Activated CD4-positive, alpha-beta T cell treated with anti-CD3 and anti-CD28 coated beads, Interleukin-2, amount 10 ng/mL, durations not matched to agents 24 days and 14 days (primary cell): Measurements from ENCODE around the gene VPS16. TPM values are rescaled to one million over a fixed set of nuclear protein-coding genes. Genes with fewer than 3 reads are reported as not detected.

Source experiments
- DNase-seq: peaks from one replicate; pipeline ENCODE4 v3.0.0; 2022
- H3K27ac Mint-ChIP-seq: one replicate; pipeline ENCODE4 v1.8.0; 2022; ENCODE audit warnings: mild to moderate bottlenecking, mixed read lengths
- H3K27me3 Mint-ChIP-seq: one replicate; pipeline ENCODE4 v1.8.0; 2022; ENCODE audit warnings: mixed read lengths
- H3K36me3 Mint-ChIP-seq: one replicate; pipeline ENCODE4 v1.8.0; 2022; ENCODE audit warnings: low read depth, mild to moderate bottlenecking, mixed read lengths
- H3K4me1 Mint-ChIP-seq: one replicate; pipeline ENCODE4 v1.8.0; 2021; ENCODE audit warnings: mixed read lengths
- H3K4me3 Mint-ChIP-seq: one replicate; pipeline ENCODE4 v1.8.0; 2022; ENCODE audit warnings: mild to moderate bottlenecking, moderate library complexity, mixed read lengths
- H3K9me3 Mint-ChIP-seq: one replicate; pipeline ENCODE4 v1.8.0; 2021; ENCODE audit warnings: mixed read lengths
- intact Hi-C: fragments of 100-400 bp; cut with micrococcal nuclease; formaldehyde crosslinking; loops from one replicate; pipeline ENCODE4 v1.15.1; 2023
- total RNA-seq: library from RNA; stranded (reverse); gene quantifications from 2 replicates; pipeline ENCODE4 v1.2.3, GENCODE V29; 2022

VPS16 gene
- total RNA-seq, 1 donor from 2014 or later = 44.3 TPM

DNA sequence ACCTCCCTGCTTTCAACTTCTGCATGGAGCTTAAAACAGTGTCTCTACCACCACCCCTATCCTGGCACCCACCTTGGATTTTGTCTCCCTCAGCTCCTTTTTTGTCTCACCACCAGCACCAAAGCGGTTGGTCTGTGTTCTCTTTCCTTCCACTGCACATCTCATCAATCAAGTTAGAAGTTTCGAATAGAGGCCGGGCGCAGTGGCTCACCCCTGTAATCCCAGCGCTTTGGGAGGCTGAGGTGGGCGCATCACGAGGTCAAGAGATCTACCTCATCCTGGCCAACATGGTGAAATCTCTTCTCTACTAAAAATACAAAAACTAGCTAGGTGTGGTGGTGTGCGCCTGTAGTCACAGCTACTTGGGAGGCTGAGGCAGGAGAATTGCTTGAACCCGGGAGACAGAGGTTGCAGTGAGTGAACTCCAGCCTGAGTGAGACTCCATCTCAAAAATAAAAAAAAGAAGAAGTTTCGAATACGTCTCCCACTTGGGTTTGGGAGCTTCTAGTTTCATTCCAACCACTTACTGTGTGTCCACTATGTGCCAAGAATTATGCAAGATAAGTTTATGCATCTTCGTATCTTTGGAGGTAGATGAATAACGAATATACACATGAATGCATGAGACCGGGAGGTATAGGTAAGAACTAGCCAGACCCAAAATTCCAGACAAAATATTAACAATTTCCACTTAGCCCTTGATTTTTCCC lies 6.0 kb upstream of the VPS16 start:
- Mint-ChIP-seq H3K27me3 (peaks cover 10% of the 10 kb centered on the region), H3K4me1 (peaks cover 13% of the 10 kb centered on the region), H3K27ac (no peak overlapping the region), H3K4me3 (no peak overlapping the region), H3K9me3 (peaks cover 4% of the 10 kb centered on the region), H3K36me3 (peaks cover 32% of the 10 kb centered on the region)
- intact Hi-C loops = no loop called here
- DNase-seq = no peak

- H3K27ac Mint-ChIP-seq = no peak overlapping the region
- H3K36me3 Mint-ChIP-seq = peaks cover 32% of the 10 kb centered on the region
- H3K27me3 Mint-ChIP-seq = peaks cover 6% of the 10 kb centered on the region
- peaks cover 14% of the 10 kb centered on the region for H3K4me1 Mint-ChIP-seq
- intact Hi-C loops = no loop called here
- no peak for DNase-seq
- H3K9me3 Mint-ChIP-seq = peaks cover 4% of the 10 kb centered on the region
- H3K4me3 Mint-ChIP-seq = no peak overlapping the region
Observed at GRCh38 chr20:2835331-2835796, 5.2 kb upstream of the VPS16 start.

DNA sequence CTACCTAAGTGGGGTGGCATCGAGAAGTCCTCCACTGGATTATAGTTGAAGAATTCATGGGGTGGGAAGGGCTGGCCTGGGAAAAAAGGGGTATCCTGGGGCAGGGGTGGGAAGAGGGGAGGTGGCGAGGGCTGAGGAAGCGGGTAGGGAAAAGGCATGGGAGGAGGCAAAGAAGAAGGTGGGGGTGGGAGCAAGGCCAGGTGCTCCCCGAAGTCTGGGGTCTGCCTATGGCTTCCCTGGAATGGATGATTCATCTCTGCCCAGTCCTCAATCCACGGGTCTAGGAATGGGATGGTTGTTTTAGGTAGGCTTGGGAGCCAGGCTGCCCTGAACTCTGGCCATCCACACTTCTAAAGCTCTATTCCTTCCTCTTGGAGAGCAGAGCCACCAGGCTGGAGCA lies 4.5 kb upstream of the VPS16 start:
- H3K4me3 Mint-ChIP-seq = no peak overlapping the region
- H3K4me1 Mint-ChIP-seq = peaks cover 15% of the 10 kb centered on the region
- intact Hi-C loops = no loop called here
- H3K9me3 Mint-ChIP-seq = peaks cover 4% of the 10 kb centered on the region
- no peak overlapping the region for H3K27ac Mint-ChIP-seq
- H3K36me3 Mint-ChIP-seq = peaks cover 32% of the 10 kb centered on the region
- H3K27me3 Mint-ChIP-seq = peaks cover 6% of the 10 kb centered on the region
- no peak for DNase-seq

DNA sequence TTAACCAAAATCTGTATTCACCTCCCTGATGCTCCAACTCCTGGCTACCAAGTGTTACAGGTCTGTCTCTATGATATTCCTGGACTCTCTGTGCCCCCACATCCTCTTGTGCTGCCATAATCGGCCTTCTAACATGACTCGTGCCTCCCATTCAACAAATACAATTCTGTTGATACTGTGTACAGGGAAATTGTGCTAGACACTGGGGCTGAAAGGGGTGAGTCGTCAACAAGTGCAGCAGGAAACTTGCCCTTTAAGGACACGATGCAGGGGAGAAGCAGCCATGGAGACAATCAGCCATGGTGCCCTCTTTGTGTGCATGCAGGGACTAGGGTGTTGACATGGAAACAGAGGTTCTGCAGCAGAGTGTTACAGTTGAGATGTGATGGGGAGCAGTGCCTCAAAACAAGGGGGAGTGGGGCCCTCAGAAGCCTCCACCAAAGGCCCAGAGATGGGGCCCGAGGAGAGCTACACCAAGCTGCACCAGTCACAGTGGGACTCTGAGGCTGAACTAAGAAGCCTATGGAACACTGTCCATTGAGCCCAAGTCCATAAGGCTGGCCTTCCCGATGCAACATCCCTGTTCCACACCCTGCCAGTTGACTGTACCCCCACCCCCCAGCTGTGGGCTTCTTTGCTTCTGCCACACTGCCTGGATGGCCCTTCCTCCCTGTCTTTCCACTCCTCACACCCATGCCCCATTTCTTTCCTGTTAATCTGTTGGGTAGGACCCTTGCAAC lies 3.2 kb upstream of the VPS16 start:
- Mint-ChIP-seq H3K4me3 (no peak overlapping the region), H3K9me3 (peaks cover 4% of the 10 kb centered on the region), H3K27ac (no peak overlapping the region), H3K27me3 (peaks cover 6% of the 10 kb centered on the region), H3K4me1 (peaks cover 12% of the 10 kb centered on the region), H3K36me3 (peaks cover 34% of the 10 kb centered on the region)
- no peak for DNase-seq
- intact Hi-C loops = no loop called here

GRCh38 chr20:2838170-2838797 lies 2.3 kb upstream of the VPS16 start:
- DNase-seq = no peak
- intact Hi-C loops = no loop called here
- H3K27ac Mint-ChIP-seq = no peak overlapping the region
- H3K4me1 Mint-ChIP-seq = peaks cover 12% of the 10 kb centered on the region
- peak overlapping the region; percentile 29 for H3K4me3 Mint-ChIP-seq
- H3K27me3 Mint-ChIP-seq = peaks cover 4% of the 10 kb centered on the region
- H3K36me3 Mint-ChIP-seq = peaks cover 34% of the 10 kb centered on the region
- peaks cover 4% of the 10 kb centered on the region for H3K9me3 Mint-ChIP-seq

DNA sequence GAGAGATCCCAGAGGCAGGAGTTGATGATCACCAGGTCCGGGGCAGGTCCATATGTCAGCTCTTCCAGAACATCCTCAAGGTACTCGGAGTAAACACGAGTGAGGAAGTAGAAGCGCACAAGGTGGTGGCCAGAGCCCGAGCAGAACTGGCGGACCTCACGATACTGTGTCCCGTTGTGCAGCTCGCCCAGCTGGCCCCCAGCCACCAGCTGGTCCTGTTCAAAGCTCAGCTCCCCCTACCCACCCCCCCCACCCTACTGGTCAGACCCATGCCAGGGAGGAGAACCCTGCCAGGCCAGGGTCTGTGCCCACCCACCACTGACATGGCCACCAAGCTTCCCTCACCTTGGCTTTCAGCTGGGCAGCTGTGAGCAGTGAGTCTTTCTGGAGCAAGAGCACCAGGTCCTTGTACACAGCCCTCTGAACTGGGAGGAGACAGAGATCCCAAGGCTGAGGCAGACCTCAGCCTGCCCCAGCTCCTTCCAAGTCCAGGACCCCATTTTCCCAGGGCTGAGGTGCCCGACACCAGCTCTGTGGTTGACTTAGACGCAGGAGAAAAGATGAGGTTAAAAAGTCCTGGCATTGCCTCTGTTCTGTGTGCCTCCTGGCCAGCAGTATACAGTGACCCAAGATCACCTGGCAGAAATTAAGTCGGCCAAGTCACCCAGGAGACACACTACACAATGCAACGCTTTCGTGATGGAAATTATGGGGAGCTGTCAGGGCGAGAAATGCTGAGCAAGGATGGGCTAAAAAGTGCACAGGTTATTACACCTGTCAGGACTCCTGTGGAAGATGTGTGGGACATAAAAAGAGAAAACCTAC lies 1.5 kb upstream of the VPS16 start:
- Mint-ChIP-seq H3K9me3 (peaks cover 4% of the 10 kb centered on the region), H3K4me3 (peak overlapping the region; percentile 80), H3K4me1 (peaks cover 17% of the 10 kb centered on the region), H3K36me3 (peaks cover 36% of the 10 kb centered on the region), H3K27ac (peak overlapping the region; percentile 91), H3K27me3 (peaks cover 3% of the 10 kb centered on the region)
- DNase-seq = no peak
- intact Hi-C loops = no loop called here

DNA sequence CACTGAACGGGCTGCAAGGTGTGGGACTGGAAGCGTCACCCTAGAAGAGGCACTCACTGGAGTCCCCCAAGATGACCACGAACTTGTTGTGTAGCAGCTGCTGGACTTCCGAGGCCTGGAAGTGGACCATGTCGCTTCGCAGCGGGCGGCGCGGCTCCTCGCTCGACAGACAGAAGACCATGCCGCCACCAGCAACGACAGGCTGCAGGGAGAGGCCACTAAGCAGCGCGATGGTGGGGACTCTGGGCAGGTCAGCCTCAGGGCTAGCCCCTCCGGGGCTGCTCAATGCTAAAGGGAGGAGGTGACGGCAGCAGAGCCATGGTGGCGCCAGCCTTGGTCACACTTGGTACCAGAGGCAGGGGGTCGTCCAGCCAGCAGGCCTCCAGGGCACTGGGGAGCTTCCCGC lies 810 bp upstream of the VPS16 start:
- peak overlapping the region; percentile 80 for H3K4me3 Mint-ChIP-seq
- H3K27ac Mint-ChIP-seq = peak overlapping the region; percentile 91
- intact Hi-C loops = loop anchor here (1.0 to 5.0 kb wide), 3 partner anchors 34 to 367 kb away; partner anchors contain the start of genes NOP56, PTPRA and SNRPB
- peaks cover 1% of the 10 kb centered on the region for H3K27me3 Mint-ChIP-seq
- DNase-seq = no peak
- H3K36me3 Mint-ChIP-seq = peaks cover 34% of the 10 kb centered on the region
- peaks cover 18% of the 10 kb centered on the region for H3K4me1 Mint-ChIP-seq
- H3K9me3 Mint-ChIP-seq = peaks cover 4% of the 10 kb centered on the region

- Mint-ChIP-seq H3K9me3 (peaks cover 4% of the 10 kb centered on the region), H3K36me3 (peaks cover 31% of the 10 kb centered on the region), H3K4me1 (peaks cover 23% of the 10 kb centered on the region), H3K27me3 (peaks cover 1% of the 10 kb centered on the region), H3K27ac (peak overlapping the region; percentile 87), H3K4me3 (peak overlapping the region; percentile 91)
- DNase-seq = peak; percentile 85
- intact Hi-C loops = loop anchor here (1.0 to 5.0 kb wide), 3 partner anchors 32 to 369 kb away; partner anchors contain the start of genes NOP56, PTPRA and SNRPB
Observed at GRCh38 chr20:2840967-2841531, 504 bp downstream of the VPS16 start.

- Mint-ChIP-seq H3K9me3 (no peaks in the 10 kb centered on the region), H3K4me1 (peaks cover 15% of the 10 kb centered on the region), H3K27me3 (no peaks in the 10 kb centered on the region), H3K27ac (no peak overlapping the region), H3K36me3 (peaks cover 13% of the 10 kb centered on the region), H3K4me3 (no peak overlapping the region)
- intact Hi-C loops = no loop called here
- DNase-seq = no peak
Observed at GRCh38 chr20:2845607-2846006, 5.1 kb downstream of the VPS16 start.

- no peak for DNase-seq
- peaks cover 11% of the 10 kb centered on the region for H3K36me3 Mint-ChIP-seq
- H3K27me3 Mint-ChIP-seq = no peaks in the 10 kb centered on the region
- no peak overlapping the region for H3K27ac Mint-ChIP-seq
- H3K9me3 Mint-ChIP-seq = no peaks in the 10 kb centered on the region
- intact Hi-C loops = no loop called here
- no peak overlapping the region for H3K4me3 Mint-ChIP-seq
- peaks cover 14% of the 10 kb centered on the region for H3K4me1 Mint-ChIP-seq
Observed at GRCh38 chr20:2846698-2847097, 6.2 kb downstream of the VPS16 start.

DNA sequence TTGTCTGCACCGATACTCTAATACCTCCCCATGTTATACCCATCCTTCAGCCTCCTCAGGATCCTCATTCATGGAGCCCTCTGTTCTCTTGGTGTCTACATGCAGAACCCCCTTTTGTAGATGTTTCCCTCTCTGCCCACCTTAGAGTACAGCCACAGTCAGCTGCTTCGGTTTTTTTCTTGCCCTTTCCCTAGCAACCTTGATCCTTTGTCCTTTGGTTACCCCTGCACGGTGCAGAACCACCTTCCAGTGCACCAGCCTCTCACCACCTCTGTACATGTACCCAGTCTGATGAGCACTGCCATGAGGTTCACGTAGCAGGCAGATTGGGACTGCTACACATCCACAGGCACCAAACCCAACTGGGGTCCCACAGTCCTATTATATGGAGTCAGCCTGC lies 7.3 kb downstream of the VPS16 start:
- Mint-ChIP-seq H3K27me3 (no peaks in the 10 kb centered on the region), H3K27ac (no peak overlapping the region)
- intact Hi-C loops = no loop called here

DNA sequence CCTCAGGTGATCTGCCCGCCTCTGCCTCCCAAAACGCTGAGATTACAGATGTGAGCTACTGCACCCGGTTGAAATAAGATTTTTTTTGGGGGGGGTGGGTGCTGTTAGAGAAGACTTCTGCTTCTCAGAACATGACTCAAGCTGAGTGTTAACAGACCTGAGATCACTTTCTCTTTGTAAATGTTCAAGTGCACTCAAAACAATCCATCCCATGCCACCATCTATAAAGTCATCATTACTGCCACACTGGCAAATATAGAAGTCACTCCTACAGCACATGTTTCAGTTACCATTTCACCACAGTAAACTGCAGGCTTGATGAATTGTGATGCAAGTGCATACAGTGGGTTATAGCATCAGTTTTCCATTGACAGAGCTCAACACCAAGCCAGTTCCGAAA lies 9.0 kb downstream of the VPS16 start:
- Mint-ChIP-seq H3K9me3 (no peaks in the 10 kb centered on the region), H3K27ac (no peak overlapping the region), H3K4me1 (peaks cover 24% of the 10 kb centered on the region), H3K27me3 (no peaks in the 10 kb centered on the region), H3K4me3 (no peak overlapping the region), H3K36me3 (peaks cover 7% of the 10 kb centered on the region)
- no peak for DNase-seq
- intact Hi-C loops = no loop called here

More for the DNA sequence above, 7.3 kb downstream of the VPS16 start:
- DNase-seq = no peak
- Mint-ChIP-seq H3K36me3 (peaks cover 11% of the 10 kb centered on the region), H3K4me1 (peaks cover 23% of the 10 kb centered on the region), H3K9me3 (no peaks in the 10 kb centered on the region), H3K4me3 (no peak overlapping the region)

- H3K27ac Mint-ChIP-seq = no peak overlapping the region
- H3K9me3 Mint-ChIP-seq = no peaks in the 10 kb centered on the region
- H3K4me3 Mint-ChIP-seq = no peak overlapping the region
- peaks cover 4% of the 10 kb centered on the region for H3K36me3 Mint-ChIP-seq
- no peak for DNase-seq
- no peaks in the 10 kb centered on the region for H3K27me3 Mint-ChIP-seq
- intact Hi-C loops = loop anchor here (5.0 kb wide), 1 partner anchor 99 kb away; no protein-coding TSS in a partner anchor
- H3K4me1 Mint-ChIP-seq = peaks cover 20% of the 10 kb centered on the region
Observed at GRCh38 chr20:2851086-2851485, 10.5 kb downstream of the VPS16 start.
